Heart right ventricle (tissue), 16 donors: ENCODE results near the gene RAMP2. TPM values are rescaled to one million over a fixed set of nuclear protein-coding genes. Genes with fewer than 3 reads are reported as not detected.
"Not testable (repeated sequence)": the region's sequence is repeated elsewhere in the genome, so short reads cannot be mapped to it uniquely, and the experiment has no call there.

Experiments
- ATAC-seq, 8 donors: fragments of 200-7000 bp; cut with Tn5 transposase; one replicate each; pipeline ENCODE4 v1.9.1; 2020; ENCODE audit warnings: mild to moderate bottlenecking in 8 of 8, moderate library complexity in 8 of 8, moderate number of reproducible peaks in 1 of 8
- DNase-seq, 2 donors: peaks; one replicate each; pipeline ENCODE4 v3.0.0-alpha.2; 2020
- H3K27ac ChIP-seq, 10 donors: fragments of 200-600 bp; sonication (generic) in 2 of 10; one replicate each; pipeline versions ENCODE4 v1.5.0 to v1.8.0; 2020 to 2022; ENCODE audit warnings: mild to moderate bottlenecking in 3 of 10
- H3K27me3 ChIP-seq, 7 donors: fragments of 200-600 bp; one replicate each; pipeline ENCODE4 v1.8.0; 2021 to 2022; ENCODE audit warnings: mild to moderate bottlenecking in 2 of 7
- H3K36me3 ChIP-seq, 9 donors: fragments of 200-600 bp; sonication (generic) in 1 of 9; one replicate each; pipeline versions ENCODE4 v1.5.0 to v1.8.0; 2020 to 2022; ENCODE audit warnings: mild to moderate bottlenecking in 2 of 9
- H3K4me1 ChIP-seq, 9 donors: fragments of 200-600 bp; sonication (generic) in 1 of 9; one replicate each; pipeline versions ENCODE4 v1.5.0 to v1.8.0; 2020 to 2022; ENCODE audit warnings: mild to moderate bottlenecking in 4 of 9
- H3K4me3 ChIP-seq, 10 donors: fragments of 200-600 bp; sonication (generic) in 2 of 10; one replicate each; pipeline versions ENCODE4 v1.5.0 to v1.8.0; 2020 to 2022; ENCODE audit warnings: mild to moderate bottlenecking in 7 of 10, moderate library complexity in 2 of 10
- H3K9me3 ChIP-seq, 11 donors: fragments of 200-600 bp in 10 of 11; sonication (generic) in 2 of 11; one replicate each; pipeline versions ENCODE4 v1.5.0 to v1.8.0; 2013 to 2022; ENCODE audit warnings: mild to moderate bottlenecking in 2 of 11, control low read depth in 1 of 11, moderate library complexity in 1 of 11
- CTCF ChIP-seq, 9 donors: fragments of 200-600 bp; sonication (generic) in 2 of 9; IDR thresholded peaks; one replicate each; pipeline versions ENCODE4 v1.5.0 to v1.8.0; 2021 to 2022; ENCODE audit warnings: antibody characterized with exemption in 9 of 9, mild to moderate bottlenecking in 5 of 9, moderate library complexity in 1 of 9
- WGBS, 2 donors: extraction: QIAGEN DNeasy Blood & Tissue Kit; methylation state at CpG; one replicate each; pipeline ENCODE4 v1.1.7; 2013; ENCODE audit warnings: inconsistent platforms in 1 of 2; 5-methylcytosine and 5-hydroxymethylcytosine counted together
- intact Hi-C, 10 donors: fragments of 100-400 bp; cut with DNase I; formaldehyde crosslinking; loops; one replicate each; pipeline versions ENCODE4 v1.11.1 to v1.14.2; 2022
- polyA plus RNA-seq, 2 donors: library from polyadenylated mRNA; stranded (reverse); fragments of 200-250 nt; gene quantifications; one replicate each; pipeline ENCODE4 v1.2.3, GENCODE V29; 2013
- total RNA-seq, 10 donors: library from RNA; stranded (reverse); fragmentation: NEBNext Ultra II Directional in 3 of 10; extraction: Animal tissue kit (Norgen Biotek cat#: 25700) in 3 of 10; gene quantifications; one replicate each; pipeline versions ENCODE4 v1.2.1 to v1.2.4, GENCODE V29; 2021 to 2023
- donor health status: Arrhythmogenic right ventricular cardiomyopathy.
- donor health status: ischemic (EF 13 %, LVEDD 7.1; RV severe dilation, severe dysfunction).
- donor health status: healthy with polysubstance abuse.
- donor health status: DM: no; HTN: yes; CAD: no.
- donor health status: DM: no; HTN: no; CAD: no.
- donor health status: ischemic (EF 25% LVEDD 6.9; RV normal size, moderate dysfunction).
- donor health status: ischemic (EF 25% LVEDD 5.7; RV mildly dilated, moderate dysfunction).
- donor health status: healthy.
- donor health status: DM: yes; HTN: yes; CAD: no.
- donor health status: Ischemic cardiomyopathy.
- donor health status: ischemic (EF 35%, LVEDD 5.7; RV mildly dilated, moderate dysfunction).
- donor health status: nonischemic (EF 11% LVEDD 7.7; RV severe dilation, severe dysfunction).
- donor health status: DM: yes; HTN: yes; CAD: no.
- donor health status: PGD.
- donor health status: ischemic (EF 29% LVEDD 5.4; RV normal size, mild dysfunction).
- donor health status: nonischemic (EF 23%, LVEDD 6.1; RV moderate dilation, normal function).

RAMP2 gene
- total and polyA plus RNA-seq, 12 donors, result 32.1 to 105 (median 40.1) TPM

GRCh38 chr17:42759982-42760651 lies 910 bp upstream of the RAMP2 start:
- Histone ChIP-seq H3K4me3 (peak overlapping the region; percentile 43 to 87 (median 70)), H3K36me3 (no peaks in the 10 kb centered on the region), H3K4me1 (peaks cover 5 to 56% (median 26%) of the 10 kb centered on the region in 9 donors), H3K27me3 (peaks cover 0 to 38% (median 7%) of the 10 kb centered on the region in 7 donors), H3K9me3 (no peaks in the 10 kb centered on the region), H3K27ac (peak overlapping the region in 9 of 10 donors; percentile 81 to 97 (median 94))
- intact Hi-C loops, result loop anchor here in 6 of 10 donors (2.0 to 10.0 kb wide), 5 partner anchors 15 to 185 kb away; partner anchors contain the start of genes PSMC3IP (in 2 of the 6) and EZH1 (in 1 of the 6)
- peak in 2 of 8 donors; percentile 9 to 52 for ATAC-seq
- no peak for TF ChIP-seq CTCF (IDR thresholded peaks at IDR 0.05)
- no peak for DNase-seq
- WGBS, 2 donors, result 37 to 39% methylated on average over 11 of the region's 11 CpGs

GRCh38 chr17:42761638-42762037 lies 611 bp downstream of the RAMP2 start:
- H3K4me3 ChIP-seq, result peak overlapping the region; percentile 43 to 87 (median 70)
- 34 to 49% methylated on average over 11 to 12 of the region's 12 CpGs for WGBS, 2 donors
- peaks cover 0 to 38% (median 10%) of the 10 kb centered on the region in 7 donors for H3K27me3 ChIP-seq
- intact Hi-C loops, result loop anchor here (2.0 to 10.0 kb wide), 7 partner anchors 17 to 187 kb away; partner anchors contain the start of genes PSMC3IP (in 2 of the 10) and EZH1 (in 1 of the 10)
- H3K27ac ChIP-seq, result peak overlapping the region; percentile 81 to 97 (median 93)
- H3K9me3 ChIP-seq, result no peaks in the 10 kb centered on the region
- no peaks in the 10 kb centered on the region for H3K36me3 ChIP-seq
- no peak for TF ChIP-seq CTCF (IDR thresholded peaks at IDR 0.05)
- H3K4me1 ChIP-seq, result peaks cover 5 to 57% (median 26%) of the 10 kb centered on the region in 9 donors
- ATAC-seq (no peak), DNase-seq (no peak)

GRCh38 chr17:42766124-42766523 lies 5.1 kb downstream of the RAMP2 start:
- H3K27me3 ChIP-seq, result peaks cover 0 to 21% (median 4%) of the 10 kb centered on the region in 7 donors
- WGBS, 2 donors, result 90 to 91% methylated on average over 6 of the region's 6 CpGs
- no peak for TF ChIP-seq CTCF (IDR thresholded peaks at IDR 0.05)
- H3K4me1 ChIP-seq, result peaks cover 0 to 37% (median 11%) of the 10 kb centered on the region in 9 donors
- H3K36me3 ChIP-seq, result no peaks in the 10 kb centered on the region
- DNase-seq (no peak), ATAC-seq (no peak)
- H3K4me3 ChIP-seq, result no peak overlapping the region
- no peaks in the 10 kb centered on the region for H3K9me3 ChIP-seq
- H3K27ac ChIP-seq, result no peak overlapping the region
- intact Hi-C loops, result loop anchor here in 2 of 10 donors (10.0 kb wide), 2 partner anchors 51 to 191 kb away; partner anchors contain the start of gene PSMC3IP (in 1 of the 2)

- no peaks in the 10 kb centered on the region for H3K9me3 ChIP-seq
- intact Hi-C loops, result loop anchor here in 2 of 10 donors (10.0 kb wide), 2 partner anchors 53 to 193 kb away; partner anchors contain the start of gene PSMC3IP (in 1 of the 2)
- ATAC-seq, result no peak
Measured at GRCh38 chr17:42767512-42767911, 6.5 kb downstream of the RAMP2 start.

GRCh38 chr17:42768006-42768405 lies 7.0 kb downstream of the RAMP2 start:
- H3K4me3 ChIP-seq, DNase-seq, ATAC-seq, H3K27me3 ChIP-seq, H3K27ac ChIP-seq, H3K9me3 ChIP-seq, H3K36me3 ChIP-seq: not testable (repeated sequence)
- peaks cover 0 to 25% (median 13%) of the 10 kb centered on the region in 9 donors for H3K4me1 ChIP-seq
- 53 to 58% methylated on average over 9 of the region's 9 CpGs for WGBS, 2 donors
- intact Hi-C loops, result loop anchor here in 2 of 10 donors (10.0 kb wide), 2 partner anchors 53 to 193 kb away; partner anchors contain the start of gene PSMC3IP (in 1 of the 2)

More at GRCh38 chr17:42767512-42767911, 6.5 kb downstream of the RAMP2 start:
- TF ChIP-seq CTCF (IDR thresholded peaks at IDR 0.05), result no peak
- no peak for DNase-seq
- peaks cover 0 to 7% (median 0%) of the 10 kb centered on the region in 7 donors for H3K27me3 ChIP-seq
- H3K36me3 ChIP-seq, result no peaks in the 10 kb centered on the region
- H3K4me3 ChIP-seq, result no peak overlapping the region
- peaks cover 0 to 24% (median 9%) of the 10 kb centered on the region in 9 donors for H3K4me1 ChIP-seq
- no peak overlapping the region for H3K27ac ChIP-seq

- not testable (repeated sequence) for H3K4me3 ChIP-seq, H3K27ac ChIP-seq, H3K9me3 ChIP-seq, H3K36me3 ChIP-seq, ATAC-seq, H3K27me3 ChIP-seq, DNase-seq
- peaks cover 2 to 18% (median 14%) of the 10 kb centered on the region in 9 donors for H3K4me1 ChIP-seq
- intact Hi-C loops, result loop anchor here in 3 of 10 donors (5.0 to 10.0 kb wide), 3 partner anchors 52 to 195 kb away; partner anchors contain the start of genes BECN1 (in 1 of the 3) and PSMC3IP (in 1 of the 3)
- 72% methylated on average over 10 of the region's 10 CpGs for WGBS, 2 donors
Measured at GRCh38 chr17:42769964-42770363, 8.9 kb downstream of the RAMP2 start.
